ENCODE measurements around the gene IL7R.
"Not testable (repeated sequence)": the region's sequence is repeated elsewhere in the genome, so short reads cannot be mapped to it uniquely, and the experiment has no call there.

The IL7R gene

GRCh38 chr5:35887321-35888100, 30.8 kb downstream of the IL7R start:
- no peak overlapping the region for H3K27ac ChIP-seq
- peaks cover 71% of the 10 kb centered on the region for H3K27me3 ChIP-seq (ENCODE audit: insufficient read depth, low read depth, severe bottlenecking)
- no peaks in the 10 kb centered on the region for H3K36me3 ChIP-seq
- DNase-seq, result no peak
- TF ChIP-seq CTCF (IDR thresholded peaks at IDR 0.05; ENCODE audit: low read depth, low read length), result no peak
- no peak overlapping the region for H3K4me3 ChIP-seq (ENCODE audit: low read depth, low read length)
- peaks cover under 1% of the 10 kb centered on the region for H3K9me3 ChIP-seq (ENCODE audit: severe bottlenecking)

GRCh38 chr5:35890021-35891020, 33.6 kb downstream of the IL7R start:
- no peak overlapping the region for H3K4me3 ChIP-seq (ENCODE audit: low read depth, low read length)
- H3K9me3 ChIP-seq (ENCODE audit: severe bottlenecking), result peaks cover 4% of the 10 kb centered on the region
- no peak for TF ChIP-seq CTCF (IDR thresholded peaks at IDR 0.05; ENCODE audit: low read depth, low read length)
- no peaks in the 10 kb centered on the region for H3K36me3 ChIP-seq
- no peak overlapping the region for H3K27ac ChIP-seq
- no peak for DNase-seq
- peaks cover 81% of the 10 kb centered on the region for H3K27me3 ChIP-seq (ENCODE audit: insufficient read depth, low read depth, severe bottlenecking)

DNA sequence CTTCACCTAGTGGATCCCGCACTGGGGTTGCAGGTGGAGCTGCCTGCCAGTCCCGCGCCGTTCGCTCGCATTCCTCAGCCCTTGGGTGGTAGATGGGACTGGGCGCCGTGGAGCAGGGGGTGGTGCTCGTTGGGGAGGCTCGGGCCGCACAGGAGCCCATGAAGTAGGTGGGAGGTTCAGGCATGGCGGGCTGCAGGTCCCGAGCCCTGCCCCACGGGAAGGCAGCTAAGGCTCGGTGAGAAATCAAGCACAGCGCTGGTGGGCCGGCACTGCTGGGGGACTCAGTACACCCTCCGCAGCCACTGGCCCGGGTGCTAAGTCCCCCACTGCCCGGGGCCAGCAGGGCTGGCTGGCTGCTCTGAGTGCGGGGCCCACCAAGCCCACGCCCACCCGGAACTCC, 36.1 kb downstream of the IL7R start:
- not testable (repeated sequence) for DNase-seq; H3K9me3 ChIP-seq (ENCODE audit: severe bottlenecking); H3K27ac ChIP-seq; H3K36me3 ChIP-seq; H3K4me3 ChIP-seq (ENCODE audit: low read depth, low read length)
- peaks cover 86% of the 10 kb centered on the region for H3K27me3 ChIP-seq (ENCODE audit: insufficient read depth, low read depth, severe bottlenecking)

GRCh38 chr5:35894131-35894530, 37.4 kb downstream of the IL7R start:
- Histone ChIP-seq H3K9me3 (ENCODE audit: severe bottlenecking) (peaks cover 4% of the 10 kb centered on the region), H3K4me3 (ENCODE audit: low read depth, low read length) (no peak overlapping the region), H3K36me3 (no peaks in the 10 kb centered on the region), H3K27ac (no peak overlapping the region), H3K27me3 (ENCODE audit: insufficient read depth, low read depth, severe bottlenecking) (peaks cover 86% of the 10 kb centered on the region)
- TF ChIP-seq CTCF (IDR thresholded peaks at IDR 0.05; ENCODE audit: low read depth, low read length), result no peak
- no peak for DNase-seq

DNA sequence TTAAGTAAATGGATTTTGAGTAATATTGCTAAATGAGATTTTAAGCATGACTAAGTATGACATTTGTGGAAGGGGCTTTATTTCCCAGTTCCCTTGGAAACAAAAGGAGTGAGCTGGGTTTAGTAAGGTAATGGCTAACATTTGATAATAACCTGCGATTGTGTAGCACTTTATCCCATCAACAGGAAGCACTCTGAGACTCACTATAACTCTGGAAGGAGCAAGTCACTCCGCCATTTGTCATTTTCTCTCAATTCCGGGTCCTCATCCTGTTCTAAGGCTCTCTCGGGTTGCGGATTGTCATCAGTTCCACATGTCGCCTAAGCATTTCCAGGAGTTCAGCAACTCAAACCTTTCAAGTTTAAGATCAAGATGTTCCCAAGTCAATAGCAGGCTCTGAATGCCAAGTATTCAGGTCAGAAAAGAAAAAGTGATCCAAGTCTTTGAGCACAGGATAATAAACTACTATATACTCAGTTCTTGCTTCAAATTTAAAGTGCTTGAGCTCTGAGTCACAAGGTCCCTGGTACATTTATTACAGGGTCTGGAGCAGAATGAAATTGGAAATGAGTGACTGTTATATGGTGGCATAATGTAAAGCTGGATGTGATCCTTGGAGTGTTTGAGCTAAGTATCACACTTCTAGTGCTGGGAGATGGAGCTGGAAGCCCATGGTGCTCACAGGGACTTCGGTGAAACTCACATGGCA, 42.4 kb downstream of the IL7R start:
- no peak for TF ChIP-seq CTCF (IDR thresholded peaks at IDR 0.05; ENCODE audit: low read depth, low read length)
- no peak overlapping the region for H3K27ac ChIP-seq
- no peaks in the 10 kb centered on the region for H3K36me3 ChIP-seq
- peaks cover 9% of the 10 kb centered on the region for H3K9me3 ChIP-seq (ENCODE audit: severe bottlenecking)
- no peak overlapping the region for H3K4me3 ChIP-seq (ENCODE audit: low read depth, low read length)
- DNase-seq, result no peak
- H3K27me3 ChIP-seq (ENCODE audit: insufficient read depth, low read depth, severe bottlenecking), result peaks cover 93% of the 10 kb centered on the region
